ENCODE data around the gene CMPK2.

The CMPK2 gene

DNA sequence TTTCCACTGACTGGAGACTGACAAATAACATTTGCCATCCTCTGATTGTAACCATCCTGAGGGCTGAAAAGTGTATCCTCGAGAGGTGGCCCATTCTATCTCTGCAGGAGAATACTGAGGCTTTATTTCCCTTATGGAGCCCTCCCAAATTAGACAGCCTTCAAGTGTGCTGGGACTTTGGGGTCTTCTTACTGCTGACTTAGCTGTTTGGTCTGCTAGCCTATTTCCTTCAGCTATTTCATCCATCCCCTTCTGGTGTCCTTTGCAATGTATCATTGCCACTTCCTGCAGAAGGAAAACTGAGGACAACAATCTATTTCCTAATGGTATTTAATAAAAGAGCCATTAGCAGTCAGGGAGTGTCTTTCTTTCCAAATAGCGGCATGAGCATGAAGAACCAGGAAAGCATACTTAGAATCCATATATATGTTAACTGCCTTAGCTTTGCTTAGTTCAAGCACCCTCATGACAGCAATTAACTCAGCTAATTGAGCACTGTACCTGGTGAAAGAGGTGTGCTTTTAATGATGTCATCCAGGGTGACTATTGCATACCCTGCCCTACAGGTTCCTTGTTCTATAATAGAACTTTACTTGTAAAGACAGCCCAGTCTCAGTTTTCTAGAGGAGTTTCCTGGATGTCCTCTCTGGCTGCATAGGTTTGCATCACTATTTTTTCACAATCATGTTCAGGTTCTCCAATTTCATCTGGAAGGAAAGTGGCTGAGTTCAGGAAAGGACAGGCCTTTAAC, 24.0 kb downstream of the CMPK2 start:
- no peak for DNase-seq (ENCODE audit: low read depth)

GRCh38 chr2:6838673-6839319, 26.9 kb downstream of the CMPK2 start:
- DNase-seq (ENCODE audit: low read depth), result no peak

DNA sequence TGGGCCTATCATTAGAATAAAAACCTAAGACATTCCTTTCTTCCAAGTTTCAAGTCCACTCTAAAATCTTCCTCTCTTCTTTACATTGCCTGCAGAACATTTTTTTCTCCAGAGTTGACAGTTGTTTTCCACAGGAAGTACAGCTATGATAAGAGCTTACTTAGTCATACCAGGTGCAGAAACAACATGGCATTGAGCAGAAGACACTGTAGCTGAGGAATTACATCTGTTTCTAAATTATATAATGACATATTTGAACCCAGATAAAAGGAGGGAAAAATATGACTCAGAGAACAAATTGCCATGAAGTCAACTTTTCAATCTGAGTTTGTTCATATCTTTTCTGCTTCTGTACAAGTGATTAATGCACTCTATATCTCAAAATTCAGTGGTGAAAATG, 30.2 kb downstream of the CMPK2 start:
- DNase-seq (ENCODE audit: low read depth), result no peak

- DNase-seq (ENCODE audit: low read depth), result no peak
Measured at GRCh38 chr2:6834163-6834562, 31.5 kb downstream of the CMPK2 start.

- no peak for DNase-seq (ENCODE audit: low read depth)
Measured at GRCh38 chr2:6833300-6833604, 32.5 kb downstream of the CMPK2 start.

- no peak for DNase-seq (ENCODE audit: low read depth)
Measured at GRCh38 chr2:6832596-6833299, 33.0 kb downstream of the CMPK2 start.

- no peak for DNase-seq (ENCODE audit: low read depth)
Measured at GRCh38 chr2:6831229-6831628, 34.5 kb downstream of the CMPK2 start.

GRCh38 chr2:6828299-6828584, 37.5 kb downstream of the CMPK2 start:
- DNase-seq (ENCODE audit: low read depth), result no peak

- no peak for DNase-seq (ENCODE audit: low read depth)
Measured at GRCh38 chr2:6827566-6828298, 38.0 kb downstream of the CMPK2 start.

- DNase-seq (ENCODE audit: low read depth), result peak; percentile 9
Measured at GRCh38 chr2:6826081-6826913, 39.4 kb downstream of the CMPK2 start.

GRCh38 chr2:6824962-6825361, 40.7 kb downstream of the CMPK2 start:
- no peak for DNase-seq (ENCODE audit: low read depth)

DNA sequence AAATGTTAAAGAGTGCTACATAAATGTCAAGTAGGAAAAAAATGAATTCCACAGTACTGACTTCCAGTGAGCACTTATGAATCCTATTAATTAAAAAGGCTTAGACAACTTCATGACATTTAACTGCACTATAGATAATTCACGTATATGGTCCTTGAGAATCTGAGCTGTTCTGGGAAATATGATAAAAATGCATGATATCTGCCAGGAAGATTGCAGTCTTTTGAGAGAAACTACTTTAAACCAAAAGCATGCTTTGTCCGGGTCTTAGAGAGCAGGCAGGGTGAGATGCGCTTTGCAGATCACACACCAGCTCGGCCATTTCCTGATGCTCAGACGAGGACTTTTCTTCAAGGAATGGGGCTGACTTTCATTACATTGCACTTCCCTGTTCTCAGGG, 42.6 kb downstream of the CMPK2 start:
- no peak for DNase-seq (ENCODE audit: low read depth)

GRCh38 chr2:6822406-6822805, 43.3 kb downstream of the CMPK2 start:
- no peak for DNase-seq (ENCODE audit: low read depth)

DNA sequence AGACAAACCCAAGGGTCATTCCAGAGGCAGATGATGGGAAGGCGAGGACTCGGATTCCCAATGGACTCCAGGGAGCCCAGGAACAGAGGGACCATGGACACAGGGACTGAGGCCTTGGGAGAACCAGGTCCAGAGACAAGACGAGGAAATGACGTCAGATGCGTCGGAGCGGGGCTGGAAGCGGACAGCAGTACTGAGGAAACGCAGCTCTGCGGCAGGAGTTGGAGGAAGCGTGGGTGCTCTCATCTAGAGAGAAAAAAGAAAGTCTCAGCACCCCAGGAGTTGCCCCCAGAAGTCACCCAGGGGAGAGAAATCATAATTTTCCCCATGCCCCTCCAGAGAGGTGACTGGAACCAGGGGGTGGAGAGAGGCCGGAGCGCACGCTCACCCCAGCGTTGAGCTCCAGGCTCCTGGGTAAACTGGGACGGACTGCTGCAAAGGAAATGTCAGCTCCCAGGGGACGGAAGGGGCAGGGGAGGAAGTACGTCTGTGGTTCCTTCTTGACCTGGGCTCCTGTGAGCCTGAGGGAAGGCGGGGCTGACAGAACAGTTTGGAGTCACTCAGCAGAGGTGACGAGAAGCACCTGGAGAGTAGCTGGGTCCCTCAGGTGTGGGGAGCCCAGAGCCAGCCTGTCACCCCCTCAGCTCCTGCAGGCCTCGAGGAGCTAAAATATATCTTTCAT, 44.7 kb downstream of the CMPK2 start:
- no peak for DNase-seq (ENCODE audit: low read depth)

DNA sequence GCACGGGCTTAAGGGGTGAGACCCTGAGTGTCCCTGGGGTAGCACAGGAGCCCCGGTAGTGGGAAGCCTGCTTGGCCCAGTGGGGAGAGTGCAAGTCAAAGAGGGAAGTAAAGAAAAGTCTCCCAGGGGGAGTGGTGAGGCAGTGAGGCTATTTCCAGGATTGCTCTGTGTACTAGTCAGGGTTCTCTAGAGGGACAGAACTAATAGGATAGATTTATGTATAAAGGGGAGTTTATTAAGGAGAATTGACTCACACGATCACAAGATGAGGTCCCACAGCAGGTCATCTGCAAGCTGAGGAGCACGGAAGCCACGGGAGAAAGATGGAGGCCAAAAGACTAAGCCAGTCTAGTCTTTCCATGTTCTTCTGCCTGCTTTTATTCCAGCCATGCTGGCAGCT, 45.5 kb downstream of the CMPK2 start:
- no peak for DNase-seq (ENCODE audit: low read depth)

DNA sequence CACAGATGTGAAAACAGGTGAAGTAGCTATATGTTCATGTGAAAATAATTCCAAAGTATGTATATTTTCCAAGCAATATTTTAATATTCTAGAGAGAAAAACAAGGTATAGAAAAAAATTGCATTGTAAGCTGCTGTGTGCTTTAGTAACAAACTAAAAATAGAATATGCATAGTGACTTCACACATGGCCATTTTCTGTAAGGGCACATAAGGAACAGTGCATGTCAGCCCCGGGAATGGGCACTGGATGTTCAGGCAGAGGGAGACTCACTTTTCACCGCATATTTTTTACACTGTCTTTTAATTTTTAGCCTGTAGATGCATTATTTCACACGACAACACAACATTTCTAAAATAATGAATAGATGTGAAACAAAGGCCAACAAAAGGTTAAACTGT, 46.0 kb downstream of the CMPK2 start:
- DNase-seq (ENCODE audit: low read depth), result no peak

- DNase-seq (ENCODE audit: low read depth), result no peak
Measured at GRCh38 chr2:6818012-6818411, 47.7 kb downstream of the CMPK2 start.

DNA sequence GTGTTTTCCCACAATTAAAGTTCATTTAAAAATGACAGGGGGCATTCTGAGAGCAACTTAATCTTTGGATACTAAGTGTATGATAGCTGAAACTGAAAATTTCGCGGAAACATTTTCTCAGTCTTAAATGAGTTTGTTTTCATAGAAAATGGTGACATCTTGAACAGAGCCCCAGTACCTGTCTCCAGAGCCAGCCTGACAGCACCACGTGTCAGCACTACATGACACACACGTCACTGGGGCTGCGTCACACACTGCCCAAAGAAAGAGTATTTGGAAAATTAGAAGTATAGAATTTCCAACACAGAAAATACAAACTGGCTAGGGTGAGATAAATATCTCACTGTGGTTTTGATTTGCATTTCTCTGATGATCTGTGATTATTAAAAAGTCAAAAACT, 50.8 kb downstream of the CMPK2 start:
- DNase-seq (ENCODE audit: low read depth), result no peak

DNA sequence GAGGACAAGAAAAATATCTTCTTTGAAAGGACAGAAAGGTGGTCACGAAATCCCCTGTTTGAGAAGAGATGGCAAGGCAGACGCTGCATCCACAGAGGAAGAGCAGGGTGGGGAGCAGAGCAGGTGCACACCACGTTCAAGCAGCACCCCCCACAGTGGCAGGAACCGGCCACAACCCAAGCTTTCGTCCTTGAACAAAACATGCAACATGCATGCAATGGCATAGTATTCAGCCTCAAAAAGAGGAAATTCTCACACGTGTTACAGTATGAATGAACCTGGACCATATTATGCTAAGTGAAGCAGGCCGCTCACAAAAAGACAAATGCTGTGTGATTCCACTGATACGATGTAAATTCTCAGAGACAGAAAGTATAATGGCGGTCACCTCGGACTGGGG, 51.4 kb downstream of the CMPK2 start:
- no peak for DNase-seq (ENCODE audit: low read depth)

GRCh38 chr2:6813573-6813972, 52.1 kb downstream of the CMPK2 start:
- no peak for DNase-seq (ENCODE audit: low read depth)

DNA sequence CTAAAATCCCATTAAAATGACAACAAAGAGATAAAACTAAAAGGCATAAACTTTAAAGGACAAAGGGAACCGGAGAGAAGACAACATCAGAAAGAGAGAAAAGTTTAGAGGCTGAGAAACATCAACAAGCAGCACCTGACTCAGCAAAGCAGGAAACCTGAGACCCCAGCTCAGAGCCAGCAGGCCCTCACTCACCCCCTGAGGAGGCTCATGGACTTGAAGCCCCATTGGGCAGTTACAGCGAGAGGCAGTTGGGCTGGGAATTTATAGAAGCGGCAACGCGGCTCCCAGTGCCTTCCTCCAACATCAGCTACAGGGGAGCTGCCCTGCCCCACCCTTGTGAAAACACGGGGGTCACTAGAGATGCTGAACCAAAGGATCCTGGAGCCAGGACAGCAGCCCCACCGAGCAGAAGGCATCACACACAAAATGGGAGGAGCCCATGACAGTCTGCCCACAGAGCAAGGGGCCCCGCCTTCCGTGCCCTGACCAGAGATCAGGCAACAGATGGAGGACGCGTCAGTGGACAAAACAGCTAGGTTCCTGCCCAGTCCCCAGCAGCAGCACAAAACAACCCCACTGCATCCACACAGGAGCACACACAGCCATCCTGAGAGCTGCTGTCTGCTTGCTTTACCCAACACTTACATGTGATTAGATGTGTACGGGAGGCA, 52.7 kb downstream of the CMPK2 start:
- no peak for DNase-seq (ENCODE audit: low read depth)
